K562 (cell line): Measurements from ENCODE around the gene LY6G6C. TPM values are rescaled to one million over a fixed set of nuclear protein-coding genes. Genes with fewer than 3 reads are reported as not detected.

ENCODE experiments used
- BACH1 ChIP-seq: fragments of 200-800 bp; sonication (Bioruptor generic); IDR thresholded peaks from 2 replicates; pipeline ENCODE4 v1.6.1; 2016; ENCODE audit warnings: missing genetic modification characterization, missing compliant biosample characterization
- CBFA2T3 ChIP-seq: fragments of 450-650 bp; IDR thresholded peaks from 2 replicates; pipeline ENCODE4 v1.6.1; 2017
- CC2D1A ChIP-seq: fragments of 450-650 bp; IDR thresholded peaks from 2 replicates; pipeline ENCODE4 v1.6.1; 2017; ENCODE audit warnings: mild to moderate bottlenecking
- CREB5 ChIP-seq: fragments of 250-450 bp; sonication (Bioruptor Pico); IDR thresholded peaks from 2 replicates; pipeline ENCODE4 v1.5.0; 2020; ENCODE audit warnings: mild to moderate bottlenecking
- FOXM1 ChIP-seq, 2 experiments: fragments of 450-650 bp in 1 of 2; sonication (generic) in 1 of 2; formaldehyde crosslinking in 1 of 2; IDR thresholded peaks; 2 replicates each; pipeline versions ENCODE4 v1.6.1 to v1.9.0; 2017 to 2022; ENCODE audit warnings: low read depth in 2 of 2, mild to moderate bottlenecking in 2 of 2, missing genetic modification reagents in 1 of 2, moderate library complexity in 1 of 2
- HNRNPK ChIP-seq: fragments of 200-400 bp; formaldehyde crosslinking; IDR thresholded peaks from one replicate; pipeline ENCODE4 v1.6.1; 2018; ENCODE audit warnings: mild to moderate bottlenecking, low read depth, low read length; ENCODE audit not compliant: poor library complexity, severe bottlenecking
- KLF16 ChIP-seq: IDR thresholded peaks from 2 replicates; pipeline ENCODE4 v1.6.1; 2016; ENCODE audit warnings: antibody characterized with exemption
- MTF1 ChIP-seq: fragments of 250-450 bp; sonication (Bioruptor Pico); IDR thresholded peaks from 2 replicates; pipeline ENCODE4 v1.9.0; 2021; ENCODE audit warnings: moderate library complexity, mild to moderate bottlenecking, inconsistent platforms, borderline replicate concordance
- NFXL1 ChIP-seq: fragments of 450-650 bp; formaldehyde crosslinking; IDR thresholded peaks from 2 replicates; pipeline ENCODE4 v1.4.0; 2021; ENCODE audit warnings: mild to moderate bottlenecking
- NKRF ChIP-seq: fragments of 450-650 bp; IDR thresholded peaks from 2 replicates; pipeline ENCODE4 v1.6.1; 2016; ENCODE audit warnings: borderline replicate concordance
- TAL1 ChIP-seq: fragments of 450-650 bp; IDR thresholded peaks from 2 replicates; pipeline ENCODE4 v1.6.1; 2016; ENCODE audit warnings: mild to moderate bottlenecking
- TCF7L2 ChIP-seq: fragments of 150-350 bp; IDR thresholded peaks from 2 replicates; pipeline ENCODE4 v1.6.1; 2016; ENCODE audit warnings: low read depth, mild to moderate bottlenecking, low read length, moderate library complexity
- TRIM25 ChIP-seq: fragments of 450-650 bp; IDR thresholded peaks from 2 replicates; pipeline ENCODE4 v1.7.0; 2016; ENCODE audit warnings: borderline replicate concordance
- ZBTB49 ChIP-seq: sonication (generic); formaldehyde crosslinking; IDR thresholded peaks from 2 replicates; pipeline ENCODE4 v1.8.0; 2022; ENCODE audit warnings: missing genetic modification reagents, mild to moderate bottlenecking, borderline replicate concordance
- ZFP1 ChIP-seq: fragments of 450-650 bp; formaldehyde crosslinking; IDR thresholded peaks from 2 replicates; pipeline ENCODE4 v1.4.0; 2020; ENCODE audit warnings: mild to moderate bottlenecking, mixed read lengths
- polyA plus RNA-seq, 8 experiments: library from polyadenylated mRNA; depleted of rRNA in 4 of 8; stranded (reverse) in 5 of 8; unstranded in 3 of 8; fragments of >200 nt; fragmentation: Nextera tagmentation in 2 of 8; fragmentation: Illumina TruSeq in 1 of 8; extraction: Ambion mirVana in 2 of 8; extraction: Trizol in 1 of 8; gene quantifications; 2 replicates each; pipeline versions ENCODE4 v1.2.1 to v1.2.3, GENCODE V29; 2011 to 2014; ENCODE audit warnings: inconsistent platforms in 1 of 8, missing spikeins in 1 of 8
- total RNA-seq, 7 experiments: library from RNA; depleted of rRNA in 6 of 7; stranded (reverse); fragments of >200 nt in 6 of 7; fragmentation: Illumina TruSeq in 2 of 7; extraction: Trizol in 2 of 7; gene quantifications; 2 replicates each; pipeline versions ENCODE4 v1.2.1 to v1.2.3, GENCODE V29; 2011 to 2021; ENCODE audit warnings: low replicate concordance in 1 of 7
- TF ChIP-seq, protein P1 (sequence below): fragments of 450-650 bp; IDR thresholded peaks from 2 replicates; pipeline ENCODE4 v1.6.1; 2016; ENCODE audit warnings: low read depth, mild to moderate bottlenecking, moderate library complexity

Gene LY6G6C
- total and polyA plus RNA-seq, 9 of the 15 experiments (the other 6 are each of a cell fraction or from before 2014, with no cell fraction given) = 0.06 to 0.20 TPM; not detected in 7

DNA sequence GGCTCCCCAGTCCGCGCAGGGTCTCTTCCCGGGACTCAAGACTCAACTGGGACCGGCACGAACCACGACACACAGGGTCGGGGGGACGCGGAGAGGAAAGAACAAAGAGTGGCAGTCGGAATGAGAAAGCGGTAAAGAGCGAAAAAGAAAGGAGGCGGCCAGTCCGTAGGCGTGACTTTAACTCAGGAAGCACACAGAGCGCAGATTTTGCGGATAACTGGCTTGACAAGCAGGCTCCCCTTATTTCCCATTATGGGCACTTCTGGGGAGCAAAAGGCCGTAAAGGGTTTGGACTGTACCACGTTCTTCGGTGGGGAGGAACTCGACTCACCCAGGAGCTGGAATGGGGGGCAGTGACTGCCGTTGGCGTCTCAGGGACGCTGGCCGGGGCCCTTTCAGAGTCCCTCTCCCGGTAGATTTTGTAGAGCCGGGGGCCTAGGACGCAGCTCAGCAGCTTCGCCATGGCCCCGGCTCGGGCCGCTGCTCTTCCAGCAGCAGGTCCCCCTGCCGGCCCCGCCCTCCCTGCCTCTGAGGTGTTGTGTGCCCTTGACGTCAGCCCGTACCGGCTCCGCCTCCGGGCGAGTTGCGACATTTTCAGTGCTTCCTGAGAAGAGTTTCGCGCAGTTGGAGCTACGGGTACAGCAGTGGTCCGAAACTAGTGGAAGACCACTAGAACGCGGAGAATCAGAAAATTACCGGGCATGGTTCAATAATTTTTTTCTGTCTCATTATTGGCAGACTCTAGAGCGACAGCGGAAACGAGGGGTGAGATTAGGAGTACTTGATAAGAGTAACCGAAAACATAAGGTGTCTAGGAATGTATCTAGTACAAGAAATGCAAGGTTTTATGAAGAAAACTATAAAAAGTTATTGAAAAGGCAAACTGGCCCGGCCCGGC lies 18.5 kb downstream of the LY6G6C start, which contains the start of gene ABHD16A (continued):
- peak; percentile 77; the same call in 1 of the 2 replicates for TF ChIP-seq TRIM25
- TF ChIP-seq TCF7L2 = peak; percentile 95
- TF ChIP-seq MTF1 (CRISPR knock-in tag) = no peak
- no peak for TF ChIP-seq HNRNPK
- no peak; the same call in 1 of the 2 replicates for TF ChIP-seq CBFA2T3
- TF ChIP-seq, protein P1, sequence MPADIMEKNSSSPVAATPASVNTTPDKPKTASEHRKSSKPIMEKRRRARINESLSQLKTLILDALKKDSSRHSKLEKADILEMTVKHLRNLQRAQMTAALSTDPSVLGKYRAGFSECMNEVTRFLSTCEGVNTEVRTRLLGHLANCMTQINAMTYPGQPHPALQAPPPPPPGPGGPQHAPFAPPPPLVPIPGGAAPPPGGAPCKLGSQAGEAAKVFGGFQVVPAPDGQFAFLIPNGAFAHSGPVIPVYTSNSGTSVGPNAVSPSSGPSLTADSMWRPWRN = no peak; the same call in 1 of the 2 replicates
- no peak for TF ChIP-seq ZFP1 (CRISPR knock-in tag)
- no peak; the same call in 1 of the 2 replicates for TF ChIP-seq TAL1
- no peak for TF ChIP-seq ZBTB49 (CRISPR knock-in tag)
- peak; percentile 87 for TF ChIP-seq NKRF
- 0 out of 2 replicates have a peak, but pooled peaks have one; percentile 8 for TF ChIP-seq CC2D1A
- no peak for TF ChIP-seq NFXL1
- TF ChIP-seq BACH1 (tag) = peak; percentile 60; the same call in 1 of the 2 replicates
- TF ChIP-seq CREB5 (CRISPR knock-in tag) = no peak
- peak; percentile 57 for TF ChIP-seq FOXM1 (IDR thresholded peaks at IDR 0.05; ENCODE audit: low read depth)
- TF ChIP-seq FOXM1 (CRISPR knock-in tag; IDR thresholded peaks at IDR 0.05; ENCODE audit: low read depth) = 0 out of 2 replicates have a peak, but pooled peaks have one; percentile 53
- peak; percentile 90 for TF ChIP-seq KLF16
